ENCODE measurements around the gene HMCN1.

DNA sequence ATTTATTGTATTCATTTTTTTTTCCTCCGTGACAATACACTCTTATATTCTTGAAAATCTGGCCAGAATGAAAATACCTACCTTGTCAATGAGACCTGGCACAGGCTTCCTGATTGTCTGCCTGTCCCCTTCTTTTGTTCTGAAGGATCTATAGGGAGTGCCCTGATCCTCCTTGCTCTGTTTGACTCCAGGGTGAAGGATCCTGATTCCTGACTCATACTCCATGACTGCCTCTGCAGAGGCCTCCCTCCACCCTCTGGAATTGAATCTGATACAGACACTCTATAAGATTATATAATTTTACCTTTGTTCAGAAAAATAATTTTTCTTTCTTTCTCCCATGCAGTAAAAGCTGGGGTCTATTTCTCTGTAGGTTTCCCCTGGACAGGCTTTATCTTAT is 116.2 kb downstream of the HMCN1 start:
- TF ChIP-seq, protein P1, sequence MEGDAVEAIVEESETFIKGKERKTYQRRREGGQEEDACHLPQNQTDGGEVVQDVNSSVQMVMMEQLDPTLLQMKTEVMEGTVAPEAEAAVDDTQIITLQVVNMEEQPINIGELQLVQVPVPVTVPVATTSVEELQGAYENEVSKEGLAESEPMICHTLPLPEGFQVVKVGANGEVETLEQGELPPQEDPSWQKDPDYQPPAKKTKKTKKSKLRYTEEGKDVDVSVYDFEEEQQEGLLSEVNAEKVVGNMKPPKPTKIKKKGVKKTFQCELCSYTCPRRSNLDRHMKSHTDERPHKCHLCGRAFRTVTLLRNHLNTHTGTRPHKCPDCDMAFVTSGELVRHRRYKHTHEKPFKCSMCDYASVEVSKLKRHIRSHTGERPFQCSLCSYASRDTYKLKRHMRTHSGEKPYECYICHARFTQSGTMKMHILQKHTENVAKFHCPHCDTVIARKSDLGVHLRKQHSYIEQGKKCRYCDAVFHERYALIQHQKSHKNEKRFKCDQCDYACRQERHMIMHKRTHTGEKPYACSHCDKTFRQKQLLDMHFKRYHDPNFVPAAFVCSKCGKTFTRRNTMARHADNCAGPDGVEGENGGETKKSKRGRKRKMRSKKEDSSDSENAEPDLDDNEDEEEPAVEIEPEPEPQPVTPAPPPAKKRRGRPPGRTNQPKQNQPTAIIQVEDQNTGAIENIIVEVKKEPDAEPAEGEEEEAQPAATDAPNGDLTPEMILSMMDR (IDR thresholded peaks at IDR 0.05; ENCODE audit: poor library complexity, severe bottlenecking): no peak
- no peak for TF ChIP-seq POLR2AphosphoS5 (IDR thresholded peaks at IDR 0.05)
- TF ChIP-seq EZH2 (IDR thresholded peaks at IDR 0.05; ENCODE audit: borderline replicate concordance, insufficient read depth, low read length, poor library complexity, severe bottlenecking): no peak
